GM13976 (cell line): ENCODE results near the gene ELMO3.

Source experiments
- DNase-seq: peaks from one replicate; pipeline ENCODE4 v3.0.0; 2012; ENCODE audit warnings: low spot score
- CTCF ChIP-seq: IDR thresholded peaks from 2 replicates; pipeline ENCODE4 v1.5.1; 2012; ENCODE audit warnings: borderline replicate concordance, mild to moderate bottlenecking; ENCODE audit not compliant: insufficient read depth; ENCODE audit errors: extremely low read depth, missing control alignments, control extremely low read depth
- in situ Hi-C: fragments of 300-500 bp; cut with MboI; formaldehyde crosslinking; loops from one replicate; pipeline ENCODE4 v1.12.0; 2022; ENCODE audit warnings: low sequenced_read_pairs, mixed read lengths, inconsistent platforms; ENCODE audit not compliant: unreplicated experiment

ELMO3 gene

DNA sequence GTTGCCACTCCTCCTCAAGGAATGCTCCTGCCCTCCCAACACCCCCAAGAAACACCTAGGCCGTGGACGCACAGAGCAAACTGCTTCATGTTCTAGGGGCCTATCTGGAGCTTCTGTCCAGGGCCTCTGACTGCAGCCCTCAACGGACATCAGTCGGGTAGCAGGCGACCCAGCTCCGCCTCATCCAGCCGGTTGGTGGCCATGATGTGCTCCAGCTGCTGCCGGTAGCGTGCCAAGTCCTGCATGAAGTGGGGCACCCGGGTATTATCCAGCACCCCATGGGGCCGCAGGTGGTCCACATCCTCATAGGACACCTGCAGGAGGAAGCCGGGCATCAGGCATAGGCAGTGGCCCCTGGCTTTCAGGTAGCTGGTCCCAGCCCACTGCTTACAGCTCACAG is 22.3 kb upstream of the ELMO3 start:
- no peak for TF ChIP-seq CTCF
- DNase-seq, result no peak
- in situ Hi-C loops, result no loop called here

- in situ Hi-C loops, result no loop called here
- TF ChIP-seq CTCF, result no peak
- no peak for DNase-seq
These were observed 20.9 kb upstream of the ELMO3 start for GRCh38 chr16:67177743-67178699.

- in situ Hi-C loops, result no loop called here
- no peak for DNase-seq
These were observed 19.4 kb upstream of the ELMO3 start for GRCh38 chr16:67179421-67180080.

DNA sequence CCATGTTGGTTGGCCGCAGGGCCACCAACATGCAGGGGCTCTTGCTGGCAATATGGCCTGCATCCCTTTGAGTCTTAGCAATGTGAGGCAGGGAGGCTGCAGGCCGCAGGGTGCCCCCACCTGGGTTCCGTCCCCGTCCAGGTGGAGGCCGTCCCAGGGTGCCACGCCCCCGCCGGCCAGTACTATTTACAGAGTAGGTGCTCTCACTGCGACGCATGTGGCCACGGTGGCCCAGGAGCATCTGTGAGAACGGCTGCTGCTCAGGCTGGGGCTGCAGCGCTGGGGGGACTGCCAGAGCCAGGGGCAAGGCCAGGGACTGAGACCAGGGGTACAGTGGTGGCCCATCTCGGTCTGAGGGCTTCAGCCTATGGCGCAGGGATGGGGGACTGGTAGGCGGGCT is 18.8 kb upstream of the ELMO3 start:
- in situ Hi-C loops, result no loop called here
- no peak for TF ChIP-seq CTCF
- DNase-seq, result no peak

More at GRCh38 chr16:67179421-67180080, 19.4 kb upstream of the ELMO3 start:
- peak; percentile 8 for TF ChIP-seq CTCF

- in situ Hi-C loops, result no loop called here
- no peak for TF ChIP-seq CTCF
- no peak for DNase-seq
These were observed 17.6 kb upstream of the ELMO3 start for GRCh38 chr16:67181346-67181745.

DNA sequence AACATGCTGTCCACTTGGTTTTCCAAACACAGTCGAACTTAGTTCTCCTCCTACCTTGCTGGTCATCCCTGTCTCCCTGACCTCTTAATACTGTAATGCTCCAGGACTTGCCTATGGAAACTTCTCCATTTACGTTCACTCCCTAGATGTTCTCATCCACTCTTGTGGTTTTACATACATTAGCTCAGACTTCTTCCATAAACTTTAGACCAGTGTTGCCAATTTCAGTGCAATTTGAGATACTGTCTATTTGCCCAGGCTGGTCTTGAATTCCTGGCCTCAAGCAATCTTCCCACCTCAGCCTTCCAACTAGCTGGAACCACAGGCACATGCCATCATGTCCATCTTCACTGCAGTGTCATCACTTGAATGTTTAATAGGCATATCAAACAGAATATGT is 16.6 kb upstream of the ELMO3 start:
- in situ Hi-C loops, result no loop called here
- no peak for DNase-seq
- no peak for TF ChIP-seq CTCF
